ENCODE data around the gene CDCA7L.

The CDCA7L gene

DNA sequence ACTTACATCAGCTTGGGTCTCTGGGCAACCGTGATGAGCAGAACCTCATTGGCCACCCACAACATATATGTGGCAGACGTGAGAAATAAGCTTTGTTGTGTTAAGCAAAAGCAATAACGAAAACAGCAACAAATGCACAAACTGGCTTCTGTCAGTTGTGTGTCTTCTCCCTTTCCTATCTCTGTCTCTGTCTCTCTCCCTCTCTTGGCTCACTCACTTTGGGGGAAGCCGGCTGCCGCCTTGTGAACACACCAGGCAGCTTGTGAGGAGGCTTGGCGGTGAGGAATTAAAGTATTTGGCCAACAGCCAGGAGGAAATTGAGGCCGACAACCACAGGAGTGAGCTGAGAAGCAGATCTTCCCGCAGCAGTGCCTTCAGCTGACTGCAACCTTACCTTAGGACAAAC lies 21.9 kb upstream of the CDCA7L start:
- Histone ChIP-seq H3K36me3 (ENCODE audit: control insufficient read depth, insufficient read depth, low read length) (no peaks in the 10 kb centered on the region), H3K27ac (no peak overlapping the region), H2AFZ (no peak overlapping the region), H3K4me1 (peaks cover 10% of the 10 kb centered on the region), H3K9ac (no peak overlapping the region), H3K4me2 (ENCODE audit: low read length) (no peak overlapping the region), H3K9me3 (ENCODE audit: control insufficient read depth, low read length) (no peaks in the 10 kb centered on the region), H3K79me2 (no peaks in the 10 kb centered on the region), H3K27me3 (ENCODE audit: control insufficient read depth, insufficient read depth, low read length) (no peaks in the 10 kb centered on the region), H3K4me3 (ENCODE audit: low read depth, low read length) (no peak overlapping the region)
- TF ChIP-seq, protein P1, sequence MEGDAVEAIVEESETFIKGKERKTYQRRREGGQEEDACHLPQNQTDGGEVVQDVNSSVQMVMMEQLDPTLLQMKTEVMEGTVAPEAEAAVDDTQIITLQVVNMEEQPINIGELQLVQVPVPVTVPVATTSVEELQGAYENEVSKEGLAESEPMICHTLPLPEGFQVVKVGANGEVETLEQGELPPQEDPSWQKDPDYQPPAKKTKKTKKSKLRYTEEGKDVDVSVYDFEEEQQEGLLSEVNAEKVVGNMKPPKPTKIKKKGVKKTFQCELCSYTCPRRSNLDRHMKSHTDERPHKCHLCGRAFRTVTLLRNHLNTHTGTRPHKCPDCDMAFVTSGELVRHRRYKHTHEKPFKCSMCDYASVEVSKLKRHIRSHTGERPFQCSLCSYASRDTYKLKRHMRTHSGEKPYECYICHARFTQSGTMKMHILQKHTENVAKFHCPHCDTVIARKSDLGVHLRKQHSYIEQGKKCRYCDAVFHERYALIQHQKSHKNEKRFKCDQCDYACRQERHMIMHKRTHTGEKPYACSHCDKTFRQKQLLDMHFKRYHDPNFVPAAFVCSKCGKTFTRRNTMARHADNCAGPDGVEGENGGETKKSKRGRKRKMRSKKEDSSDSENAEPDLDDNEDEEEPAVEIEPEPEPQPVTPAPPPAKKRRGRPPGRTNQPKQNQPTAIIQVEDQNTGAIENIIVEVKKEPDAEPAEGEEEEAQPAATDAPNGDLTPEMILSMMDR (IDR thresholded peaks at IDR 0.05): no peak

DNA sequence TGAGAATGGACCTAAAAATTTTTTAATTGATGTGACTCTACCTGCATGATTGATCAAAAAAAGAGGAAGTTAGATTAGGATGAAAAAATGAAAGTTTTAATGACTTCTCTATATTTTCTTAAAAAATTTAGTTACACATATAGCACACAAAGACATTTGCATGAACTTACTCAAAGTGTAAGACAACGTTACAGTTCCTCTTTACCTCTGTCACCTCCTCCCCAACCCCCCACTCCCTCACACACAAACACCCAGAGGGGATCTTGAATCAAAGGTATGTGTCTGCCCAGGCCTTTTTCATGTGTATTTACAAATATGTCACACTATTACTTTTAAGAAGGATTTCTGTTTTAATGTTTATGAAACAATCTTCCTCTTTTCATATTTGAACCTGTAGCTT lies 20.6 kb upstream of the CDCA7L start:
- TF ChIP-seq, protein P1 (IDR thresholded peaks at IDR 0.05): no peak
- Histone ChIP-seq H3K9me3 (ENCODE audit: control insufficient read depth, low read length) (no peaks in the 10 kb centered on the region), H3K4me1 (peaks cover 10% of the 10 kb centered on the region), H3K27ac (no peak overlapping the region), H3K79me2 (no peaks in the 10 kb centered on the region), H3K27me3 (ENCODE audit: control insufficient read depth, insufficient read depth, low read length) (no peaks in the 10 kb centered on the region), H3K36me3 (ENCODE audit: control insufficient read depth, insufficient read depth, low read length) (no peaks in the 10 kb centered on the region), H3K4me2 (ENCODE audit: low read length) (no peak overlapping the region), H3K4me3 (ENCODE audit: low read depth, low read length) (no peak overlapping the region), H3K9ac (no peak overlapping the region), H2AFZ (no peak overlapping the region)

- no peaks in the 10 kb centered on the region for H3K27me3 ChIP-seq (ENCODE audit: control insufficient read depth, insufficient read depth, low read length)
- no peaks in the 10 kb centered on the region for H3K79me2 ChIP-seq
- H3K27ac ChIP-seq: no peak overlapping the region
- H3K9ac ChIP-seq: no peak overlapping the region
- TF ChIP-seq, protein P1 (IDR thresholded peaks at IDR 0.05): no peak
- H3K36me3 ChIP-seq (ENCODE audit: control insufficient read depth, insufficient read depth, low read length): no peaks in the 10 kb centered on the region
- H2AFZ ChIP-seq: no peak overlapping the region
- H3K9me3 ChIP-seq (ENCODE audit: control insufficient read depth, low read length): no peaks in the 10 kb centered on the region
- no peak overlapping the region for H3K4me2 ChIP-seq (ENCODE audit: low read length)
- peaks cover 10% of the 10 kb centered on the region for H3K4me1 ChIP-seq
- no peak overlapping the region for H3K4me3 ChIP-seq (ENCODE audit: low read depth, low read length)
Measured at GRCh38 chr7:21965291-21965690, 19.6 kb upstream of the CDCA7L start.

- Histone ChIP-seq H3K27ac (no peak overlapping the region), H3K9ac (no peak overlapping the region), H3K4me2 (ENCODE audit: low read length) (no peak overlapping the region), H3K79me2 (no peaks in the 10 kb centered on the region), H3K36me3 (ENCODE audit: control insufficient read depth, insufficient read depth, low read length) (no peaks in the 10 kb centered on the region), H2AFZ (no peak overlapping the region), H3K9me3 (ENCODE audit: control insufficient read depth, low read length) (no peaks in the 10 kb centered on the region), H3K4me1 (peaks cover 7% of the 10 kb centered on the region), H3K4me3 (ENCODE audit: low read depth, low read length) (no peak overlapping the region), H3K27me3 (ENCODE audit: control insufficient read depth, insufficient read depth, low read length) (no peaks in the 10 kb centered on the region)
- TF ChIP-seq, protein P1 (IDR thresholded peaks at IDR 0.05): no peak
Measured at GRCh38 chr7:21962677-21963076, 17.0 kb upstream of the CDCA7L start.

GRCh38 chr7:21960922-21961321 lies 15.2 kb upstream of the CDCA7L start:
- Histone ChIP-seq H3K9me3 (ENCODE audit: control insufficient read depth, low read length) (no peaks in the 10 kb centered on the region), H2AFZ (no peak overlapping the region), H3K4me1 (peaks cover 7% of the 10 kb centered on the region), H3K79me2 (no peaks in the 10 kb centered on the region), H3K9ac (no peak overlapping the region), H3K4me3 (ENCODE audit: low read depth, low read length) (no peak overlapping the region), H3K4me2 (ENCODE audit: low read length) (no peak overlapping the region), H3K27ac (no peak overlapping the region), H3K36me3 (ENCODE audit: control insufficient read depth, insufficient read depth, low read length) (no peaks in the 10 kb centered on the region), H3K27me3 (ENCODE audit: control insufficient read depth, insufficient read depth, low read length) (no peaks in the 10 kb centered on the region)
- TF ChIP-seq, protein P1 (IDR thresholded peaks at IDR 0.05): no peak

Data from parathyroid adenoma (tissue), 2 donors.